Measurements from ENCODE around the gene C19orf81. TPM values are rescaled to one million over a fixed set of nuclear protein-coding genes. Genes with fewer than 3 reads are reported as not detected.
A peak's percentile ranks its signal among the peaks of the same experiment; 100 is the strongest.

The C19orf81 gene
- total RNA-seq, 1 experiment from 2014 or later, result 1.0 TPM

GRCh38 chr19:50629194-50629593, 20.1 kb upstream of the C19orf81 start:
- DNase-seq (ENCODE audit: low read depth), result no peak

GRCh38 chr19:50629801-50630200, 19.4 kb upstream of the C19orf81 start:
- DNase-seq (ENCODE audit: low read depth), result no peak

- no peak for DNase-seq (ENCODE audit: low read depth)
Measured at GRCh38 chr19:50632151-50632835, 17.0 kb upstream of the C19orf81 start.

GRCh38 chr19:50633359-50633758, 15.9 kb upstream of the C19orf81 start:
- DNase-seq (ENCODE audit: low read depth), result no peak

- no peak for DNase-seq (ENCODE audit: low read depth)
Measured at GRCh38 chr19:50633973-50634372, 15.3 kb upstream of the C19orf81 start.

DNA sequence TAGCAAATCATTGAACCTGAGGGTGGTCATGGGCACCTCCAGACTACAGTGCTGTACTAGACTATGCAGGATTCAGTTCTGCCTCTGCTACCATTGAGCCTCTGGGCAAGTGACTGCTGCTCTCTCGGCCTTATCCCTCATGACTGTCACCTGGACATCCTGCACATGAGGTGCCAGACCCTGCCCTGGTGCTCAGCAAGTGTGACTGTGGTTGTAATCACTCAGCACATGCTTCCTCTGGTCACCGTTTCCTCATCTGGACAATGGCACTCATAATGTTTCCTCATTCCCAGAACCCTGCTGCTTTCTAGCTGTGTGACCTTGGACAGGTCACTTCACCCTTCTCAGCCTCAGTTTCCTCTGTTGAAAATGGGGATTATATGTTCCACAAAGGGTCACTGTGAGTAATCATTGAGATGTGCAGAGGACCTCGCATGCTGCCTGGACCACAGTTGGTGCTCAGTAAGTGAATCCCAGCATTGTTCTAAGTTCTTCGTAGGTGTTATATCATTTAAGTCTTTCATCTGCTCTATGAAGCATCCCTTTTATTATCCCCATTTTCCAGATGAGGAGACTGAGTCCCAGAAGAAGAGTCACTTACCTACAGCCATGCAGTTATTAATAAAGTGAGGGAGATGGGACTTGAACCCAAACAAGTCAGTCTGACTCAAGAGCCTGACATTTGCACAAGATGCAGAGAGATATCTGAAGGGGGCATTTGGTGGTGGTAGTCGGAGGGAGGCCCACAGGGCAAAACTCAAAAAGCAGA, 12.7 kb upstream of the C19orf81 start:
- no peak for DNase-seq (ENCODE audit: low read depth)

- no peak for DNase-seq (ENCODE audit: low read depth)
Measured at GRCh38 chr19:50638600-50638999, 10.6 kb upstream of the C19orf81 start.

GRCh38 chr19:50639121-50640112, 9.8 kb upstream of the C19orf81 start, which contains the start of gene SYT3:
SYT3 (minus strand) TSS chr19:50639881; CDS start chr19:50637411, 2,470 bp downstream.
- peak; percentile 27 for DNase-seq (ENCODE audit: low read depth)

DNA sequence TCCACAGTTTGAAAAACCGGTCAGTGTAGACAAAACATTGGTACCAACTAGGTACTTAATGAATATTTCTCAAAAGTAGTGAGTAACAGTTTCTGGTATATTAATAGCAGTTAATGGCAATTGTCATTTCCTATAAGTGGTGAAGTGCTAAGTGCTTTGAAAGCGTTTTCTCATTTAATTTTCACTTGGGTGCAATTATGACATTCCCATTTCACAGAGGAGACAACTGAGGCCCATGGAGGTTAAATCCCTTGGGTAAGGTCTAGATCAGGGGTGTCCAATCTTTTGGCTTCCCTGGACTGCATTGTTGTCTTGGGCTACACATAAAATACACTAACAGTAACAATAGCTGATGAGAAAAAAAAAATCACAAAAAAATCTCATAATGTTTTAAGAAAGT, 8.9 kb upstream of the C19orf81 start:
- DNase-seq (ENCODE audit: low read depth), result no peak

GRCh38 chr19:50644315-50644915, 4.8 kb upstream of the C19orf81 start:
- DNase-seq (ENCODE audit: low read depth), result no peak

GRCh38 chr19:50645107-50645506, 4.1 kb upstream of the C19orf81 start:
- no peak for DNase-seq (ENCODE audit: low read depth)

DNA sequence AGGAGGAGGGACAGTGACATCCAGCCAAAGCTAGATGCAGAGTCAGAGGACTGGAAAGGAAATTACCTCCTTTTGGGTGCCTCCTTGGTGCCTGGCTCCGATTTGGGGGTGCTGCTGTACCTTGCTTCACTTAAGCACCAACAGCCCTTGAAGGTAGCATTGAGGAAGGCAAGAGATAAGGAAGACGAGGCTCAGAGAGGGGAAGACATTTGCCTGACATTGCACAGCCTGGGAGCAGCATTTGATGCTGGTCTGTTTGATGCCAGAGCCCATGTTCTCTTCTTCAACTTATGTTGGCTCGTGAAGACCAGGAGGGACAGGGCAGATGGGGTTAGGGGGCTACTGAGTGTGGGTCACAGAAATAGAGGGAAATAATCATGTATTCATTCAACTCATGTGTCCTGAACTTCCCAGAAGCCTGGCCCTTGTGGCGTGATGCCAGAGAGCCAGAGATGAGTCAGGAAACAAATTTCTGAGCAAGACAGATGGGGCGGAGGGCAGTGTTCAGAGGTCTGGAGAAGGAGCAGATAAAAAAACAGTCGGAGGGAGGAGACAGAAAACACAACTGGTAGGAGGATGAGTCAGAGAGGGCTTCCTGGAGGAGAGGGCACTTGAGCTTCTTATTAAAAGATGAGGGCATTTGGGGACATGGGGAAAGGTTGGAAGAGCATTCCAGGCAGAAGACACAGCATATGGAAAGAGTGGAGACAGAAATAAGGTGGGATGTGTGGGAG, 3.0 kb upstream of the C19orf81 start:
- DNase-seq (ENCODE audit: low read depth), result peak; percentile 68

DNA sequence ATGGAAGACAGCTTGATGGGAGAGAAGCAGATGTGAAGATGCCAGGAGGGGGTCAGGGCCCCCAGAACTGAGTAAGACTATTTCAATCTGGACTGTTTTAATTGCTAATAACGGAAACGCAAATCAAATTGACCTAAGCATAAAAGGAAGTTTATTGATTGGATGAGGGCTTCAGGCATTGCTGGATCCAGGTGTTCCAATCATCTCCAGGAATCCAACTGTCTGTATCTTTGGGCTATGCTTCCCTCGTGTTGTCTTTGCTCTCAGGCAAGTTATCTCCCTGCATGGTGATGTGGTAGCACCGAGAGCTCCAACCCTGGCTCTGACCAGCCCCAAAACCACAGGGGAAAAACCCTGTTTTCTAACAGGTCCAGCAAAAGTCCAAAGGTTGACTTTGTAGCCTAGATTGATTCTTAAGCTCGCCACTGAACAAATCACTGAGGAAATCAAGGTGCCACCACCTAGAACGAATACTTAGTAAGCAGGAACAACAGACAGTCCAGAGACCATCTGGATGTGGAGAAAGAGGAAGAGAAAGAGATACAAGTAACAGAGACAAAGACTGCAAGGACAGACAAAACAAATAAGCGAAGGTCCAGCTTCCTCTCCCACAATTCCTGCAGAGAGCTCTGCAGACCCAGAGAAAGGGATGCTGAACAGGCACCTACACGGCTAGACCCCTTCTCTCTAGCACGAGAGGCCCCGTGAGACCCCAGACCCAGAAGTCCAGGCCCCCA, 1.2 kb upstream of the C19orf81 start:
- DNase-seq (ENCODE audit: low read depth), result no peak

DNA sequence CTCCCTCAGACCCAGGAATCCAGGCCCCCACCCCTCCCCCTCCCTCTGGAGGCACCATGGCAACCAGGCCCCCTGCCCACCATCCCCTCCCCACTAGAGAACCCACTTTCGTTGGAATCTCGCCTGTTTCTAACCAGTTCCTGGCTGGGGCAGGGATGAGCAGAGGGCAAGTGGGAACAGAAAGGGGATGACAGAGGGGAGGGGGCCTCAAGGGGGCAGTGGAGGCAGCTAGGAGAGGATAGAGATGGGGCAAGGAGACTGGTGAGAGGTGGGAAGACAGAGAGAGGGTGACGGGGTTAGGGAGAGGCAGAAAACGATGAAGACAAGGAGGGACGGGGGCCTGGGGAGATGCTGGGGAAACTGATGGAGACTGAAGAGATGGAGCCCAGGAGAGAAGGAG, 586 bp upstream of the C19orf81 start:
- no peak for DNase-seq (ENCODE audit: low read depth)

DNA sequence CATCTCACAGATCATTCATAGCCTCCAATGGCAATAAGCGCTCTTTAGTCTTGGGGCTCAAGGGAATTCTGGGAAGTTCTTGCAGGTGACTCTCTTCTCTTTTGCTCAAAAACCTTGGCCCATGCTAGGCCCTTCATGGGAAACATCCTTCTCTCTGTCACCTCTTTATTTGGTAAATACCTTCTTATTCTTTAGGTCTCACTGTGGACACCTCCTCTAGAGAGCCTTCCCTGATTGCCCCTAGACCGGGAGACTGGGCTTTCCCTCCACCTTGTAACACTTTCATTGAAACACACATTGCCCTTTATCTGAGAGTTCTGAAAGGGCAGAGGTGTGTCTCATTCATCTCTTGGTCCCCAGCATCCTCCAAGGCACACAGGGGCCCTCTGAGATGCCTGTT, 1.9 kb downstream of the C19orf81 start:
- no peak for DNase-seq (ENCODE audit: low read depth)

GRCh38 chr19:50652722-50653121, 3.5 kb downstream of the C19orf81 start:
- DNase-seq (ENCODE audit: low read depth), result no peak

DNA sequence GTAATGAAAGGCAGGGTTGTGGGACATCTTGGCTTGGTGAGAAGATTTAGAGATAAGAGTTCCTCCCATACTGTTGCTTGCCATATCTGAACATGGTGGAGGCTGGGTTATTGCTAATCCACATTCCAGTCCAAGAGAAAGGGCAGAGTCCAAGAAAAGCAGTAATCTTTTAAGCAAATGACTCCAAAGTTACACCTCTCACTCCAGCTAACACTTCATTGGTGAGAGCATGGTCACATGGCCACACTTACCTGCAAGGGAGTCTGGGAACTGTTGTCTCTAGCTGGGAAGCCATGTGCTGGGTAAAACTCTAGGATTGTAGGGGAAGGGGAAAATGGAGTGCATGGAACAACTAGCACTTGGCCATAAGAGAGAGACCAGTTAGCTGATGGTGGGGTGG, 5.6 kb downstream of the C19orf81 start:
- no peak for DNase-seq (ENCODE audit: low read depth)

- no peak for DNase-seq (ENCODE audit: low read depth)
Measured at GRCh38 chr19:50657222-50657669, 8.0 kb downstream of the C19orf81 start.

DNA sequence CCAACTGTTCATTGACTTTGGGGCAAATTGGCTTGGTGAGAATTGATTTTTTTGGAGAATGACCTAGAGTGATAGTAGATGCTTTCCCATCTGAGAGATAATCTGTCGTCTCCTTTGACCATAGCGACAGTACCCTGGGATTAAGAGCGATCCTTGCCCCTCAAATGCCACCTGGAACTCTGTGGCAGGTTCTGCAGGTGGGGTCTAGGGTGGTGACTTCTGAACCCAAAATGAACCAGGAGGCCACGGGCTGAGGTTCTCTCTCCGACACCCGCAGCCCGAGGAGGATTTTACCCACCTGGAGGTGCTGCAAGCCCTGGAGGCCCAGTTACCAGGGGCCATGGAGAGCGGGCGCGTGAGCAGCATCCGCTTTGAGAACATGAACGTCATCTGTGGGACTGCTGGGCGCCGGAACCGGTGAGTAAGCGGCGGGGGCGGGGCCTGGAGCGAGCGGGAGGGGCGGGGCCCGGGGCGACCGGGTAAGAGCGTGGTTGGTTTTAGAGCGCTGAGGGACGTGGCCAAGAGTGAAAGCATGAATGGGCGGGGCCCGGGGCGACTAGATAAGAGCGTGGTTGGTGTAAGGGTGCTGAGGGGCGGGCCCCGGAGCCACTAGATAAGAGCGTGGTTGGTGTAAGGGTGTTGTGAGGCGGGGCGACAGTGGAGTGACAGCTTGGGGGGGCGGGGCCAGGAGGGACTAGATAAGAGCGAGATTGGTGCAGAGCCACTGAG, 8.6 kb downstream of the C19orf81 start:
- peak; percentile 97 for DNase-seq (ENCODE audit: low read depth)

All from M059J (cell line).